HG03097 (cell line): ENCODE data around the gene PCDHA4.

Experiments
- ATAC-seq: cut with Tn5 transposase; IDR thresholded peaks from one replicate; pipeline ENCODE4 v1.9.1; 2021; ENCODE audit not compliant: unreplicated experiment, low FRiP score

The PCDHA4 gene

DNA sequence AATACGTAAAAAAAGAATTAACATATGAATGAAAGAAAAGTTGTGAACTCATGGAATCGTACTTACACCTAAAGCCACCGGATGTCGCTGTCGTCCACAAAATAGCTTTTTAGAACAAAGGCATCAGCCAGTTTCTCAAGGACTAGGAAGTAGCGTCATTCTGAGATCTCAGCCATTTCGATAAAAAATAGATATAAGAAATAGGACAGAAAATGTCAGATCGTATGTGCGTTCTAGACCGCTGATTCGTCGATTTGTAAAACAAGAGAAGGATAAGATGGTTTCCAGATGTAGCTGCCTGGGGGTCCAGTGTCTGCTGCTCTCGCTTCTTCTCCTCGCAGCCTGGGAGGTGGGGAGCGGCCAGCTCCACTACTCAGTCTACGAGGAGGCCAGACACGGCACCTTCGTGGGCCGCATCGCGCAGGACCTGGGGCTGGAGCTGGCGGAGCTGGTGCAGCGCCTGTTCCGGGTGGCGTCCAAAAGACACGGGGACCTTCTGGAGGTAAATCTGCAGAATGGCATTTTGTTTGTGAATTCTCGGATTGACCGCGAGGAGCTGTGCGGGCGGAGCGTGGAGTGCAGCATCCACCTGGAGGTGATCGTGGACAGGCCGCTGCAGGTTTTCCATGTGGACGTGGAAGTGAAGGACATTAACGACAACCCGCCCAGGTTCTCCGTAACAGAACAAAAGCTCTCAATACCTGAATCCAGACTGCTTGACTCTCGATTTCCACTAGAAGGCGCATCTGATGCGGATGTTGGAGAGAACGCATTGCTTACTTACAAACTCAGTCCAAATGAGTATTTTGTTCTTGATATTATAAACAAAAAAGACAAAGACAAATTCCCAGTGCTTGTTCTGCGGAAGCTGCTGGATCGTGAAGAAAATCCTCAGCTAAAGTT lies 49.2 kb downstream of the PCDHA4 start, which contains the start of gene PCDHA10:
Gene PCDHA10, plus strand, starts transcription at position 126 of the 903 bp plus-strand sequence. Its CDS starts 152 bp downstream, at position 278.
- no peak for ATAC-seq

DNA sequence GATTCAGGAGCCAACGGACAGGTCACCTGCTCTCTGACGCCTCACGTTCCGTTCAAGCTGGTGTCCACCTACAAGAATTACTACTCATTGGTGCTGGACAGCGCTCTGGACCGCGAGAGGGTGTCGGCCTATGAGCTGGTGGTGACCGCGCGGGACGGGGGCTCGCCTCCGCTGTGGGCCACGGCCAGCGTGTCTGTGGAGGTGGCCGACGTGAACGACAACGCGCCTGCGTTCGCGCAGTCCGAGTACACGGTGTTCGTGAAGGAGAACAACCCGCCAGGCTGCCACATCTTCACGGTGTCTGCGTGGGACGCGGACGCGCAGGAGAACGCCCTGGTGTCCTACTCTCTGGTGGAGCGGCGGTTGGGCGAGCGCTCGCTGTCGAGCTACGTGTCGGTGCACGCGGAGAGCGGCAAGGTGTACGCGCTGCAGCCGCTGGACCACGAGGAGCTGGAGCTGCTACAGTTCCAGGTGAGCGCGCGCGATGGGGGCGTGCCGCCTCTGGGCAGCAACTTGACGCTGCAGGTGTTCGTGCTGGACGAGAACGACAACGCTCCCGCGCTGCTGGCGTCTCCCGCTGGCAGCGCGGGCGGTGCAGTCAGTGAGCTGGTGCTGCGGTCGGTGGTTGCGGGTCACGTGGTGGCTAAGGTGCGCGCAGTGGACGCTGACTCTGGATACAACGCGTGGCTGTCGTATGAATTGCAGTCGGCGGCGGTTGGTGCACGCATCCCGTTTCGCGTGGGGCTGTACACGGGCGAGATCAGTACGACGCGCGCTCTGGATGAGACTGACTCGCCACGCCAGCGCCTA lies 50.5 kb downstream of the PCDHA4 start:
- no peak for ATAC-seq

DNA sequence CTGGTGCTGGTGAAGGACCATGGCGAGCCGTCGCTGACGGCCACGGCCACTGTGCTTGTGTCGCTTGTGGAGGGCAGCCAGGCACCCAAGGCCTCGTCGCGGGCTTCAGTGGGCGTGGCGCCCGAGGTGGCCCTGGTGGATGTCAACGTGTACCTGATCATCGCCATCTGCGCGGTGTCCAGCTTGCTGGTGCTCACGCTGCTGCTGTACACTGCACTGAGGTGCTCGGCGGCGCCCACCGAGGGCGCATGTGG lies 51.0 kb downstream of the PCDHA4 start:
- no peak for ATAC-seq

DNA sequence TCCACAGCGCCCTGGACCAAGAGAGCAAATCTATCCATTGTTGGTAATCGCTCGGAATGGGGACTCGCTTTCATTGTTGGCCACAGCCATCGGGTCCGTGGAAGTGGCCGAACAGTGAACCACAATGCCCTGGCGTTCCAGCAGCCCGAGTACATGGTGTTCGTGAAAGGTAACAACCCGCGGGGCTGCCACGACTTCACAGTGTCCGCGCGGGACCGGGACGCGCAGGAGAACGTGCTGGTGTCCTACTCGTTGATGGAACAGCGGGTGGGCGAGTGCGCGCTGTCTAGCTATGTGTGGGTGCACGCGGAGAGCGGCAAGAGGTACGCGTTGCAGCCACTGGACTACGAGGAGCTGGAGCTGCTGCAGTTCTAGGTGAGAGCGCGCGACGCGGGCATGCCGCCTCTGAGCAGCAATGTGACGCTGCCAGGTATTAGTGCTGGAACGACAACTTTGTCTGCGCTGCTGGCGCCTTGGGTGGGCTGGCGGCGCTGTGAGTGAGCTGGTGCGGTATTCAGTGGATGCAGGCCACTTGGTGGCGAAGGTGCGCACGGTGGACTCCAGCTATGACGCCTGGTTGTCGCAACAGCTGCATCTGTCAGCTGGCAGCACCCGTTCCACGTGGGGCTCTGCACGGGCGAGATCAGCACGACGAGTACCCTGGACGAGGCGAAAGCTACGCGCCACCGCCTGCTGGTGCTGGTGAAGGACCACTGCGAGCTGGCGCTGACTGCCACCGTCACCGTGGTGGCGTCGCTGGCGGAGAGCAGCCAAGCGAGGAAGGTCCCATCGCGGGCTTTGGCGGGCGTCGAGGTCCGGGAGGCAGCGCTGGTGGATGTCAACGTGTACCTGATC lies 55.8 kb downstream of the PCDHA4 start:
- ATAC-seq, result no peak
